GM18511 (cell line): ENCODE data around the gene CNTNAP3.
"Not testable (repeated sequence)": the region's sequence is repeated elsewhere in the genome, so short reads cannot be mapped to it uniquely, and the experiment has no call there.

Experiments
- ATAC-seq: cut with Tn5 transposase; IDR thresholded peaks from one replicate; pipeline ENCODE4 v1.9.1; 2021; ENCODE audit warnings: mild to moderate bottlenecking, moderate library complexity; ENCODE audit not compliant: unreplicated experiment

Gene CNTNAP3

DNA sequence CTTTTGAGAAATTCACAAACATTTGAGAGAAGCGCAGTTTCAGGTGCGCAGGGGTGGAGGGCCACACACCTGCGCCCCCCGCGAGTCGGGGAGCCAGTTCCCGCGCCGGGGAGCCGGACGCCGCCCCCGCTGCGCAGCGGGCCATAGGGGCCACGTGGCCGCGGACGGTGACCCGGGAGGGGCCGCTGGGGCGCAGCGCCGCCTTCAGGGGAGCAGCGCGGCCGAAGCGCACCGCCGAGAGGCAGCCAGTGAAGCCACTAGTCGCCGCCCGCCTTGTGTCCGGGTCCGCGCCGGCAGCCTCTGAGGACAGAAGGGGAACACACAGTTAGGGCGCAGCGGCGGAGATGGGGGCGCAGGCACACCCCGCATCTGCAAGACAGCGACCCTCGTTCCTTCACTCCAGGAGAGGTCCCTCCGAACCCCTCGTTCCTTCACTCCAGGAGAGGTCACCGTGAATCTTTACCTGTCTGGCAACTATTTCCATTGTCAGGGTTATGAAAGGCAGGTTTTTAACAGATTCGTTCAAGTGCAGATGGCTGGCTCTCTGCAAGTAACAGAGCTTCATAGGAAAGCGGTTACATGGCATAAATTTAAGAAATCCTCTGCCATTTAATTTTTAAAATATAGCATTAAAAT is 209.2 kb downstream of the CNTNAP3 start:
- ATAC-seq, result not testable (repeated sequence)

DNA sequence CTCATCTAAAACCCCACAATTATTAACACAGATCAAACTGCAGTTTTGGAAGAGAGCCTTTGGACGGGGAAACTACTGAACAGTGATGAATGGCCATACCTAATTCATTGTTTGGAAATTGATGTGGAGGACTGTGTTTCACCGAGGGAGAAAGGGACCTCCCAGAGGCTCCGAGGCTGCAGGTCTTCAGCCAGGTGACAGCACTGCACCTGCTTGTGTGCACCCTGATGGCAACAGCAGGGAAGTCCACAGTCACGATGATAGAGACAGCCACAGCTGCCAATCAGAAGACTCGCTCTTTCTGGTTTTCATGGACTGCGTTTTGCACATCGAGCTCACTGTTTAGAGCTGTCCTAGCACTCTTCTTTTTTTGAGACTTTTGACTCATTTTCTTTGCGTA is 214.4 kb downstream of the CNTNAP3 start:
- ATAC-seq, result not testable (repeated sequence)

DNA sequence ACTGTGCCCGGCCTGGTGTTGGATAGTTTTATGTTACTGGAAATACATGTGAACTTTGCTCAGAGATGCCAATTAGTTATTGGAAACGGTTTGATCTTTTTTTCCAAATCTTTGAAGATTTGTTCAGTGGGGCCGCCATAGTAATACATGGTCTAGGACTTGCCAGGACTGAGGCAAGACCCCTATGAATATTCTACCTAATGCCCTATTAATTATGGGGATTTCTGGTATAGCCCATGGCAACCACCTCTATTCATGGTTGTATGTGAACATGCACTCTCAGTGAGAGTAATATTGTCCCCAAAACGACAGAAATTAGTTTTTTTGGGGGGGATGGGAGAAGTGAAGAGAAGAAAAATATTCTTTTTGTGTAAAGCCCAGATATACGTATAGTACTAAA is 220.3 kb downstream of the CNTNAP3 start:
- ATAC-seq, result not testable (repeated sequence)

DNA sequence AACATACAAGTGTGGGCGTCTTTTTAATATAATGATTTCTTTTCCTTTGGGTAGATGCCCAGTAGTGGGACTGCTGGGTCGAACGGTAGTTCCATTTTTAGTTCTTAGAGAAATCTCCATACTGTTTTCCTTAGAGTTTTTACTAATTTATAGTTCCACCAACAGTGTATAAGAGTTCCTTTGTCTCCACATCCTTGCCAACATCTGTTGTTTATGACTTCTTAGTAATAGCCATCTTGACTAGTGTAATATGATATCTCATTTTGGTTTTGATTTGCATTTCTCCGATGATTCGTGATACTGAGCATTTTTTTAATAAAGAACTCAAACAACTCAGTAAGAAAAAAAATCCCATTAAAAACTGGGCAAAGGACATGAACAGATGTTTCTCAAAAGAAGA is 225.0 kb downstream of the CNTNAP3 start:
- not testable (repeated sequence) for ATAC-seq

DNA sequence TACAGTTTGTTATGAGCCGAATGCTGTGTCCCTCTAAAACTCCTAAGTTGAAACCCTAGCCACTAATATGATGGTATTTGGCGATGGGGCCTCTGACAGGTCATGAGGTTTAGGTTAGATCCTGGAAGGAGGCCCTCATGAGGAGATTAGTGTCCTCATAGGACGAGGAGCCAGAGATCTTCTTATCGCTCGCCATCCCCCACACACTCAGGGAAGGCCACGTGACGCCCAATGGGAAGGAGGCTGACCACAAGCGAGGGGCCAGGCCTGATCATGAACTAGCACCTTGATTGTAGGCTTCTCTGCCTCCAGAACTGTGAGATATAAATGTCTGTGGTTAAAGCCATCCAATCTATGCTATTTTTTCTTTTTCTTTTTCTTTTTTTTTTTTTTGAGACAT is 233.5 kb downstream of the CNTNAP3 start:
- not testable (repeated sequence) for ATAC-seq

DNA sequence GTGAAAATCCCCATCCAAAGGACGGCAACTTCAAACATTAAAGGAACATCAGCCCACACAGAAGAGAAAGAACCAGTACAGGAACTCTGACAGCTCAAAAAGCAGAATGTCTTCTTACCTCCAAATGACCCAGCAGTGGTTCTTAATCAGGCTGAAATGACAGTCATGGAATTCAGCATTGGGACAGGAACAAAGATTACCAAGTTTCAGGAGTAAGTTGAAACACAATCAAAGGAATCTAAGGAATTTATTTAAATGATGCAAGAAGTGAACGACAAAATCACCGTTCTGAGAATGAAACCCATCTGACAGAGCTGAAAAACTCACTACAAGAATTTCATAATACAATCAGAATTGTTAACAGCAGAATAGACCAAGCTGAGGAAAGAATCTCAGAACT is 241.1 kb downstream of the CNTNAP3 start:
- not testable (repeated sequence) for ATAC-seq

DNA sequence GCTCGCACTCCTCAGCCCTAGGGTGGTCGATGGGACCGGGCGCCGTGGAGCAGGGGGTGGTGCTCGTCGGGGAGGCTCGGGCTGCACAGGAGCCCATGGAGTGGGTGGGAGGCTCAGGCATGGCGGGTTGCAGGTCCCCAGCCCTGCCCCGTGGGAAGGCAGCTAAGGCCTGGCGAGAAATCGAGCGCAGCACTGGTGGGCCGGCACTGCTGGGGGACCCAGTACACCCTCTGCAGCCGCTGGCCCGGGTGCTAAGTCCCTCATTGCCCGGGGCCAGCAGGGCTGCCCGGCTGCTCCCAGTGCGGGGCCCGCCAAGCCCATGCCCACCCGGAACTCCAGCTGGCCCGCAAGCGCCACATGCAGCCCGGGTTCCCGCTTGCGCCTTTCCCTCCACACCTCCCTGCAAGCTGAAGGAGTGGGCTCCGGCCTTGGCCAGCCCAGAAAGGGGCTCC is 245.6 kb downstream of the CNTNAP3 start:
- not testable (repeated sequence) for ATAC-seq

DNA sequence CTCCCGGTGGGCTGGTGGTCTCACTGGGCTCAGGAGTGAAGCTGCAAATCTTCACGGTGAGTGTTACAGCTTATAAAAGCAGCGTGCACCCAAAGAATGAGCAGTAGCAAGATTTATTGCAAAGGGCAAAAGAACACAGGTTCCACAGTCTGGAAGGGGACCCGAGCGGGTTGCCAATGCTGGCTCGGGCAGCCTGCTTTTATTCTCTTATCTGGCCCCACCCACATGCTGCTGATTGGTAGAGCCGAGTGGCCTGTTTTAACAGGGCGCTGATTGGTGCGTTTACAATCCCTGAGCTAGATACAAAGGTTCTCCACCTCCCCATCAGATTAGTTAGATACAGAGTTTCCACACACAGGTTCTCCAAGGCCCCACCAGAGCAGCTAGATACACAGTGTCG is 246.2 kb downstream of the CNTNAP3 start:
- not testable (repeated sequence) for ATAC-seq

DNA sequence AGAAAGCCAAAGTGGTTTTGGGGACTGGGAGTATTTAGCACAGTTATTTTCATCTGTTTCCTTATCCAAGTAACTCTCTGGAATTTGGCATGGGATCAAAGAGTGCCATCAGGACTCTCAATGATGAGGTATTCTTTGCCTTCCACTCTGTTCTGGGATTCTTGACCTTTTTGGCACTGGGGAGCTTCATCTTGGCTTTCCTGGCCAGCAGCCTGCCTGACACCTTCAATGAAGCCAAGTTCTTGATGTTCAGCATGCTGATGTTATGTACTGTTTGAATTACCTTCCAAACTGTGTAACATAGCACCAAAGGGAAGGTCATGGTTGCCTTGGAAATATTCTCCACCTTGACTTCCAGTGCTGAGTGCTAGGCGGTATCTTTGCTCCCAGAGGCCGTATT is 248.8 kb downstream of the CNTNAP3 start:
- not testable (repeated sequence) for ATAC-seq

DNA sequence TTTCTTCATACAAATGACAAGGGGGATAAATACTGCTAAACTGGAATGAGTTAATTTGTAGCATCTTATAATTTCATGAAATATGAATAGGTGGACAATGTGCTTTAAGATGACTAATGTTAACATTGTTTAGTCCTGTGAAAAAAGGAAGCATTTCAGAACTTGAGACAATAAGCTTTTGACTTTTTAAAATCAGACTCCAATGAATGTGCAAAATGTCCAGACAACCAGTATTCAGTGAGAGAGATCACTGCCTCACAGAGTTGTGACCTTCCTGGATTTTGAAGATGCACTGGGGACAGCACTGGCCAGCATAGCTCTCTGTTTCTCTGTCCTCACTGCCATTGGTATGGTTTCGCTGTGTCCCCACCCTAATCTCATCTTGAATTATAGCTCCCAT is 249.7 kb downstream of the CNTNAP3 start:
- not testable (repeated sequence) for ATAC-seq

DNA sequence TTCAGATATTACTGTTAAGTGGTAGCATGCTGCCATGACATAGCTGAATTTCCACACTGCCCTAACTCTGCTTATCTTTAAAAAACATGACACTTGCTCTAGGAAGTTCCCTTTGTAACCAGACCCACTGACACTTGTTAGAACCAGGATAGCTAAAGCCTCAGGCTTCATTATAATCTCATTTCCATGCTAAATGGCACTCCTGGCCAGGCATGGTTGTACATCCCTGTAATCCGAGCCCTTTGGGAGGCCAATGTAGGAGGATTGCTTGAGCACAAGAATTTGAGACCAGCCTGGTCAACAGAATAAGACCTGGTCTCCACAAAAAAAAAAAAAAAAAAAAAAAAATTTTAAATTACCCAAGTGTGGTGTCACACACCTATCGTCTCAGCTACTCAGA is 254.1 kb downstream of the CNTNAP3 start:
- ATAC-seq, result not testable (repeated sequence)

DNA sequence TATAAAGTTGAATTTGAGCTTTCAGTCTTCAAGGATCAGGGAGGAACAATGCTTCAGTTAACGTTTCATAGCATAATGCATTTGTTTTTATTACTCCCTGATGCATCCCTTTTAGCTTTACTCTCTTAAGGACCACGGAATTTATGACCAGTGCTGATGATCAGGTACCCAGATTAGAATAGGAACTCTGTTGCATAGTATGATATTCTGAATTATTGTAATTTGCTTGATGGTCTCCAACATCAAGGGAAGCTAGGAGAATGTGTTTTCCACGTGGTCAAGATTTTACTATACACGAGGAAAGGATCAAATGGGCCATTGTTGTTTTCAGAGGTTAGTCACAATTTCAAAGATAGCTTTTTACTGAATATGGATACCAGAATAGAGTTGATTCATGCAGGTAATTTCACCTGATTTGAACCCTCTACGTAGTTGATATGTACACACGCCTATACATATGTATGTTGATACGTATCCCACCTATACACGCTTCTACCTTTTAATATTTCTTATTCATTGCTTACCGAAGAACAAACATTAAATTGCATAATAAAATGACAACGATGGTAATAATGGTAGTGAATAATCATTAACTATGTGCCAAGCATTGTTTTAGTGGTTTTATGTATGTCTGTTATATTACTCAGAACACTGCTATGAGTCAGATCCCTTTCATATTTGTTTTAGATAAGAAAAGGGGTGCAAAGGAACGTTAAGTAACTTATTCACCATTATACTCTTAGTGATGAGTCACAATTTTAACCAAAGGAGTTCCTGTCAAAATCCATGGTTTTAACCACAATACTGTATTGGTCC is 257.6 kb downstream of the CNTNAP3 start:
- ATAC-seq, result peak; percentile 70

DNA sequence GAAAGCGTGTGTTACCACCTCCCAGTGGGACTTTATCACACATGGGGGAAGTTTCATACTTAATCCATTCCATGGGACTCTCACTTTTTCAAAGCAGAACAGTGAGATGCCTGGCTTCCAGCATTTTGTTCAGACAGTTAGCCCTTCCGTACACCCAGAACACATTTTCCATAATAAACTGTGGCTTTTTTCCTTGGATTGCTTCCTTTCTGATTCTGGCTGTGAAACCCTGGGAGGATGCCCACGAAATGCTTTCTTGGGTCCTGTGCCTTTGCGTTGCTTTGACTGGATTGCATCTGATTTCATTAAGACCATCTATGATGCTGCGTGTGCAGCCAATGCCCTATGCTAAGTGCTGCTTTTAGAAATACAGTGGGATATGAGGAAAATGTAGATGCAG is 259.1 kb downstream of the CNTNAP3 start:
- ATAC-seq, result not testable (repeated sequence)

DNA sequence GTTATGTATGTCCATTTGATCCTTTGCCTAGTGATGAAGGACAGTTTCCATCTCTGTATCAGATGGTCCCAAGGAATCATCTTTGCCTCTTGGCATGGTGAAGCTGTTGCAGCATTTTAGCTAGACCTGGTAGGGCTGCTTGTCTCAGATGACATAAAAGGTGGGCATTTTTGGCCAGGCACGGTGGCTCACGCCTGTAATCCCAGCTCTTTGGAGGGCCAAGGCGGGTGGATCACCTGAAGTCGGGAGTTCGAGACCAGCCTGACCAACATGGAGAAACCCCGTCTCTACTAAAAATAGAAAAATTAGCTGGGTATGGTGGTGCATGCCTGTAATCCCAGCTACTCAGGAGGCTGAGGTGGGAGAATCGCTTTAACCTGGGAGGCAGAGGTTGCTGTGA is 259.8 kb downstream of the CNTNAP3 start:
- ATAC-seq, result not testable (repeated sequence)

DNA sequence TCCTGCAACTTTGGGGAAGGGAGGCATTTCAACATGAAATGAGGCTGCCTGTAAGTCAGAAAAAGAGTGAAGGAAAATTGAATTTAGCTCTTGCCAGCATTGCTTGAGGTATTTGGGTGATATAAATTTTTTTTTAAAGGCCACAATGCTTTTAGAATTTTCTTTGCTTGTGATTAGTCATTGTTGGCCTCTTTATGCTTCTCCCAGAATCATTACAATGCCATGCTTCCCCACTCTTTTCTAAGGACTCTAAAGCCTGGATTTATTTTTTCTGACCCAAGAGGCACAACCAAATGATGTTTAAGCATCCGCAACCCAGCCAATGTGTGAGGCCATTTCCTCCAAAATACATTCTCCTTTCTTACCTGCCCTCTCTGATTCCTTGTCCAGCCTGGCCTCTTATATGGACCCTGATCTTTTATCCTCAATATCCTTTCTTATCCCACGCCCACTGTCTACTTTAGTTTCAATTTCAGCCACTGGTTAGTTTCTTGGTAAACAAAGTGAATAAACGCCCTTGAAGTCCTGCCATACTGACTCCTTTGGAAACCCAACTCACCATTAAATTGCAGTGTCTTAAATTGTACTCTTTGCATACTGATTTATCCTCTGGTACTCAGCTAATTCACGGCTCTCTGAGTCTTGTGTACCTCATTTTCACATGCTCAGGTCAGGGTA is 261.9 kb downstream of the CNTNAP3 start:
- not testable (repeated sequence) for ATAC-seq
